Panc1 (cell line): ENCODE measurements around the gene UBE2V1. TPM values are rescaled to one million over a fixed set of nuclear protein-coding genes. Genes with fewer than 3 reads are reported as not detected.

ENCODE experiments used
- ATAC-seq: fragments of 200-7000 bp; cut with Tn5 transposase; 2 replicates; pipeline ENCODE4 v1.9.1; 2020; ENCODE audit warnings: mild to moderate bottlenecking, moderate library complexity
- BruUV-seq: library from RNA; stranded (reverse); fragments of 400-500 nt; replicated peaks from 2 replicates; lab custom pipeline; 2021; lab: Mats Ljungman, UMichigan
- CTCF ChIA-PET: fragments of 300-600 bp; sonication (Branson Sonifier 250); formaldehyde crosslinking; loops from one replicate; lab custom pipeline; 2022; ENCODE audit warnings: antibody characterized with exemption; lab: Charles Lee
- POLR2A ChIA-PET: fragments of 300-600 bp; sonication (Branson Sonifier 250); formaldehyde crosslinking; loops from one replicate; lab custom pipeline; 2022; ENCODE audit warnings: antibody characterized with exemption; lab: Charles Lee
- DNase-seq: peaks from one replicate; pipeline ENCODE4 v3.0.0-alpha.2; 2010; ENCODE audit warnings: low read depth, low spot score
- H3K27ac ChIP-seq: 2 replicates; pipeline ENCODE4 v1.5.1; 2011; ENCODE audit warnings: mild to moderate bottlenecking, low read length, inconsistent platforms
- H3K27me3 ChIP-seq: fragments of 200-500 bp; sonication (Bioruptor generic); 2 replicates; pipeline ENCODE4 v1.6.0; 2014; ENCODE audit warnings: low read length, inconsistent platforms; ENCODE audit not compliant: control insufficient read depth, insufficient read depth
- H3K36me3 ChIP-seq: fragments of 200-500 bp; sonication (Bioruptor generic); 2 replicates; pipeline ENCODE4 v1.5.1; 2014; ENCODE audit warnings: inconsistent platforms, mild to moderate bottlenecking, low read length, moderate library complexity; ENCODE audit not compliant: control insufficient read depth, insufficient read depth
- H3K4me1 ChIP-seq: 2 replicates; pipeline ENCODE4 v1.5.1; 2011; ENCODE audit warnings: inconsistent platforms, mild to moderate bottlenecking, low read length, moderate library complexity; ENCODE audit not compliant: control insufficient read depth, insufficient read depth
- H3K4me3 ChIP-seq, 2 experiments: 2 replicates each; pipeline ENCODE4 v1.5.1; 2011 to 2012; ENCODE audit warnings: low read depth in 2 of 2, low read length in 2 of 2, mild to moderate bottlenecking in 2 of 2, inconsistent platforms in 1 of 2, moderate library complexity in 1 of 2
- H3K9me3 ChIP-seq: fragments of 200-500 bp; sonication (Bioruptor generic); 2 replicates; pipeline ENCODE4 v1.5.1; 2014; ENCODE audit warnings: low read depth, mild to moderate bottlenecking, inconsistent platforms, low read length, moderate library complexity; ENCODE audit not compliant: control insufficient read depth, insufficient read depth
- CTCF ChIP-seq: fragments of 450-650 bp; IDR thresholded peaks from 2 replicates; pipeline ENCODE4 v1.5.1; 2017; ENCODE audit warnings: mild to moderate bottlenecking
- POLR2AphosphoS5 ChIP-seq: IDR thresholded peaks from 2 replicates; pipeline ENCODE4 v1.6.1; 2012; ENCODE audit warnings: mild to moderate bottlenecking, low read depth, low read length, moderate library complexity
- REST ChIP-seq, 2 experiments: IDR thresholded peaks; 2 replicates each; pipeline ENCODE4 v1.6.1; 2011 to 2012; ENCODE audit warnings: low read depth in 2 of 2, control low read depth in 1 of 2, low read length in 1 of 2, mild to moderate bottlenecking in 1 of 2, moderate library complexity in 1 of 2; ENCODE audit not compliant: insufficient read depth in 1 of 2
- SIN3A ChIP-seq: IDR thresholded peaks from 2 replicates; pipeline ENCODE4 v1.6.1; 2012; ENCODE audit warnings: low read depth, mild to moderate bottlenecking, low read length, moderate library complexity, borderline replicate concordance; ENCODE audit not compliant: insufficient read depth
- TCF7L2 ChIP-seq: IDR thresholded peaks from 2 replicates; pipeline ENCODE4 v1.6.1; 2011; ENCODE audit warnings: mild to moderate bottlenecking, low read depth, low read length, inconsistent platforms
- in situ Hi-C: cut with HindIII; loops from 2 replicates; pipeline ENCODE4 v1.10.0; 2016; ENCODE audit warnings: low sequenced_read_pairs, low pct_unique_long_range_greater_than_20kb
- intact Hi-C: fragments of 100-400 bp; cut with micrococcal nuclease; formaldehyde crosslinking; loops from one replicate; pipeline ENCODE4 v1.10.0; 2022; ENCODE audit not compliant: unreplicated experiment
- total RNA-seq: library from RNA; stranded (reverse); gene quantifications from one replicate; pipeline ENCODE4 v1.2.1, GENCODE V29; 2021; ENCODE audit not compliant: unreplicated experiment

The UBE2V1 gene
- total RNA-seq, 1 experiment from 2014 or later = 115 TPM

- TF ChIP-seq SIN3A (no peak), TCF7L2 (no peak), REST (IDR thresholded peaks at IDR 0.05; ENCODE audit: insufficient read depth in 1 of 2, low read depth in 2 of 2, low read length in 1 of 2) (no peak), CTCF (no peak), POLR2AphosphoS5 (no peak)
- in situ Hi-C loops (no loop called here), intact Hi-C loops (no loop called here)
- H3K4me3 ChIP-seq = peak overlapping the region; percentile 91 to 98
- BruUV-seq = no TSS peak
- POLR2A ChIA-PET = interaction anchor here (0.5 kb wide), 1 partner anchor 40 kb away, joined by 3 read pairs; no protein-coding TSS in a partner anchor
- ATAC-seq (no peak), DNase-seq (no peak)
- H3K27ac ChIP-seq = peak overlapping the region; percentile 96
- H3K27me3 ChIP-seq = no peaks in the 10 kb centered on the region
- H3K36me3 ChIP-seq = no peaks in the 10 kb centered on the region; the same call in 1 of the 2 replicates
- no peaks in the 10 kb centered on the region for H3K9me3 ChIP-seq
- CTCF ChIA-PET = no interaction called here
- H3K4me1 ChIP-seq = peaks cover 70% of the 10 kb centered on the region
Measured at GRCh38 chr20:50111120-50111828, 1.7 kb downstream of the UBE2V1 start.

GRCh38 chr20:50110141-50111047 is 2.6 kb downstream of the UBE2V1 start:
- Histone ChIP-seq H3K36me3 (no peaks in the 10 kb centered on the region; the same call in 1 of the 2 replicates), H3K27me3 (no peaks in the 10 kb centered on the region), H3K27ac (peak overlapping the region; percentile 96), H3K4me3 (peak overlapping the region; percentile 91 to 98), H3K4me1 (peaks cover 75% of the 10 kb centered on the region), H3K9me3 (no peaks in the 10 kb centered on the region)
- ATAC-seq (peak; percentile 18; the same call in 1 of the 2 replicates), DNase-seq (no peak)
- intact Hi-C loops (no loop called here), in situ Hi-C loops (no loop called here)
- POLR2A ChIA-PET = interaction anchor here (1.2 kb wide), 1 partner anchor 25 kb away, joined by 3 read pairs; no protein-coding TSS in a partner anchor
- CTCF ChIA-PET = no interaction called here
- TF ChIP-seq SIN3A = no peak
- TF ChIP-seq CTCF = no peak
- TF ChIP-seq TCF7L2 = no peak
- no peak for TF ChIP-seq POLR2AphosphoS5
- TF ChIP-seq REST (IDR thresholded peaks at IDR 0.05; ENCODE audit: insufficient read depth in 1 of 2, low read depth in 2 of 2, low read length in 1 of 2) = no peak
- no TSS peak for BruUV-seq
